GM10248 (cell line): Measurements from ENCODE around the gene RBX1.

ENCODE experiments used
- CTCF ChIA-PET: fragments of 300-600 bp; sonication (Branson Sonifier 250); formaldehyde crosslinking; extraction: SDS; loops from one replicate; lab custom pipeline; 2021; ENCODE audit warnings: antibody characterized with exemption; lab: Yijun Ruan, JAX
- POLR2A ChIA-PET: fragments of 350-650 bp; sonication (Branson Sonifier 250); formaldehyde crosslinking; extraction: SDS; loops from one replicate; lab custom pipeline; 2020; ENCODE audit warnings: antibody characterized with exemption; lab: Yijun Ruan, JAX
- DNase-seq: peaks from one replicate; pipeline ENCODE4 v3.0.0; 2012; ENCODE audit errors: extremely low spot score
- CTCF ChIP-seq: IDR thresholded peaks from 2 replicates; pipeline ENCODE4 v1.5.1; 2012; ENCODE audit warnings: mild to moderate bottlenecking, low read depth; ENCODE audit errors: extremely low read depth, missing control alignments, control extremely low read depth

Gene RBX1

GRCh38 chr22:40965936-40966725 is 15.0 kb downstream of the RBX1 start:
- DNase-seq, result no peak
- CTCF ChIA-PET, result interaction anchor here (1.0 to 2.3 kb wide), 4 partner anchors 11 to 77 kb away, joined by 3 to 10 read pairs (median 3); no protein-coding TSS in a partner anchor
- POLR2A ChIA-PET, result interaction anchor here (0.7 kb wide), 1 partner anchor 15 kb away, joined by 3 read pairs; the partner anchor contains the start of gene RBX1
- TF ChIP-seq CTCF, result no peak

GRCh38 chr22:40966726-40967085 is 15.5 kb downstream of the RBX1 start:
- TF ChIP-seq CTCF, result no peak
- CTCF ChIA-PET, result interaction anchor here (0.8 to 2.3 kb wide), 5 partner anchors 12 to 271 kb away, joined by 3 to 10 read pairs (median 3); no protein-coding TSS in a partner anchor
- POLR2A ChIA-PET, result no interaction called here
- no peak for DNase-seq

- no peak for TF ChIP-seq CTCF
- POLR2A ChIA-PET, result no interaction called here
- CTCF ChIA-PET, result interaction anchor here (0.8 to 2.3 kb wide), 6 partner anchors 12 to 270 kb away, joined by 3 to 10 read pairs (median 3); no protein-coding TSS in a partner anchor
- DNase-seq, result no peak
Observed at GRCh38 chr22:40967111-40967760, 16.1 kb downstream of the RBX1 start.

GRCh38 chr22:40972587-40972986 is 21.4 kb downstream of the RBX1 start:
- TF ChIP-seq CTCF, result no peak
- no peak for DNase-seq
- CTCF ChIA-PET, result interaction anchor here (1.0 to 2.0 kb wide), 5 partner anchors 9 to 174 kb away, joined by 3 to 7 read pairs (median 3); no protein-coding TSS in a partner anchor
- POLR2A ChIA-PET, result no interaction called here

GRCh38 chr22:40973144-40973543 is 22.0 kb downstream of the RBX1 start:
- ChIA-PET CTCF (interaction anchor here (1.4 to 1.8 kb wide), 3 partner anchors 10 to 173 kb away, joined by 3 to 7 read pairs (median 3); no protein-coding TSS in a partner anchor), POLR2A (interaction anchor here (0.6 to 0.7 kb wide), 2 partner anchors 25 to 136 kb away, joined by 3 to 8 read pairs; no protein-coding TSS in a partner anchor)
- no peak for DNase-seq
- TF ChIP-seq CTCF, result no peak

GRCh38 chr22:40975366-40975765 is 24.2 kb downstream of the RBX1 start:
- POLR2A ChIA-PET, result no interaction called here
- TF ChIP-seq CTCF, result no peak
- DNase-seq, result no peak
- CTCF ChIA-PET, result interaction anchor here (1.2 kb wide), 1 partner anchor 53 kb away, joined by 3 read pairs; no protein-coding TSS in a partner anchor
